Breast epithelium (tissue), 4 donors: ENCODE data around the gene MED10. TPM values are rescaled to one million over a fixed set of nuclear protein-coding genes. Genes with fewer than 3 reads are reported as not detected.

ENCODE experiments used
- DNase-seq, 2 donors: peaks; one replicate each; pipeline ENCODE4 v3.0.0-alpha.2; 2019; ENCODE audit warnings: low spot score in 2 of 2
- H3K27ac ChIP-seq, 2 donors: fragments of 200-600 bp; sonication (generic) in 1 of 2; one replicate each; pipeline ENCODE4 v1.5.1; 2016 to 2019; ENCODE audit warnings: mild to moderate bottlenecking in 1 of 2
- H3K27me3 ChIP-seq, 2 donors: fragments of 200-600 bp; sonication (generic) in 1 of 2; one replicate each; pipeline versions ENCODE4 v1.5.1 to v1.6.0; 2017 to 2019; ENCODE audit warnings: control low read depth in 1 of 2, mild to moderate bottlenecking in 1 of 2
- H3K36me3 ChIP-seq: fragments of 200-600 bp; one replicate; pipeline ENCODE4 v1.5.1; 2019
- H3K4me1 ChIP-seq, 2 donors: fragments of 200-600 bp; sonication (generic); one replicate each; pipeline ENCODE4 v1.5.1; 2016 to 2019; ENCODE audit warnings: control low read depth in 1 of 2
- H3K4me3 ChIP-seq, 3 donors: fragments of 200-600 bp; sonication (generic); 1 replicate in 2 of 3; 2 replicates in 1 of 3; pipeline ENCODE4 v1.5.1; 2016 to 2019; ENCODE audit warnings: mild to moderate bottlenecking in 3 of 3, moderate library complexity in 2 of 3
- H3K9me3 ChIP-seq, 2 donors: fragments of 200-600 bp; sonication (generic) in 1 of 2; one replicate each; pipeline ENCODE4 v1.5.1; 2016 to 2019; ENCODE audit warnings: control low read depth in 1 of 2
- CTCF ChIP-seq, 3 donors: fragments of 450-650 bp; IDR thresholded peaks; one replicate each; pipeline ENCODE4 v1.5.1; 2016 to 2017; ENCODE audit warnings: antibody characterized with exemption in 3 of 3, mild to moderate bottlenecking in 3 of 3, moderate library complexity in 3 of 3
- POLR2A ChIP-seq: fragments of 450-650 bp; IDR thresholded peaks from one replicate; pipeline ENCODE4 v1.6.1; 2016; ENCODE audit warnings: antibody characterized with exemption, mild to moderate bottlenecking, moderate library complexity
- POLR2AphosphoS5 ChIP-seq, 3 donors: sonication (generic); formaldehyde crosslinking; IDR thresholded peaks; one replicate each; pipeline ENCODE4 v1.6.1; 2017; ENCODE audit warnings: antibody characterized with exemption in 3 of 3
- intact Hi-C: fragments of 100-400 bp; cut with DNase I; formaldehyde crosslinking; loops from one replicate; pipeline ENCODE4 v1.15.1; 2023; ENCODE audit warnings: low total_unique reads
- total RNA-seq, 3 donors: library from RNA; depleted of rRNA; stranded (reverse); fragments of >200 nt; gene quantifications; one replicate each; pipeline ENCODE4 v1.1.0, GENCODE V29; 2016

Gene MED10
- total RNA-seq, 3 donors from 2014 or later, result 25.6 to 29.9 (median 25.9) TPM

- H3K4me1 ChIP-seq, result peaks cover 0 to 4% of the 10 kb centered on the region in 2 donors
- no peaks in the 10 kb centered on the region for H3K9me3 ChIP-seq
- H3K4me3 ChIP-seq, result peak overlapping the region; percentile 98 to 99 (median 99)
- intact Hi-C loops, result no loop called here
- TF ChIP-seq CTCF (IDR thresholded peaks at IDR 0.05), result no peak
- no peak for TF ChIP-seq POLR2A
- TF ChIP-seq POLR2AphosphoS5 (IDR thresholded peaks at IDR 0.05), result no peak
- peak overlapping the region in 1 of 2 donors; percentile 92 for H3K27ac ChIP-seq
- no peaks in the 10 kb centered on the region for H3K27me3 ChIP-seq
- H3K36me3 ChIP-seq, result peaks cover 3% of the 10 kb centered on the region
- no peak for DNase-seq
Observed at GRCh38 chr5:6376974-6377520, 1.3 kb downstream of the MED10 start.

DNA sequence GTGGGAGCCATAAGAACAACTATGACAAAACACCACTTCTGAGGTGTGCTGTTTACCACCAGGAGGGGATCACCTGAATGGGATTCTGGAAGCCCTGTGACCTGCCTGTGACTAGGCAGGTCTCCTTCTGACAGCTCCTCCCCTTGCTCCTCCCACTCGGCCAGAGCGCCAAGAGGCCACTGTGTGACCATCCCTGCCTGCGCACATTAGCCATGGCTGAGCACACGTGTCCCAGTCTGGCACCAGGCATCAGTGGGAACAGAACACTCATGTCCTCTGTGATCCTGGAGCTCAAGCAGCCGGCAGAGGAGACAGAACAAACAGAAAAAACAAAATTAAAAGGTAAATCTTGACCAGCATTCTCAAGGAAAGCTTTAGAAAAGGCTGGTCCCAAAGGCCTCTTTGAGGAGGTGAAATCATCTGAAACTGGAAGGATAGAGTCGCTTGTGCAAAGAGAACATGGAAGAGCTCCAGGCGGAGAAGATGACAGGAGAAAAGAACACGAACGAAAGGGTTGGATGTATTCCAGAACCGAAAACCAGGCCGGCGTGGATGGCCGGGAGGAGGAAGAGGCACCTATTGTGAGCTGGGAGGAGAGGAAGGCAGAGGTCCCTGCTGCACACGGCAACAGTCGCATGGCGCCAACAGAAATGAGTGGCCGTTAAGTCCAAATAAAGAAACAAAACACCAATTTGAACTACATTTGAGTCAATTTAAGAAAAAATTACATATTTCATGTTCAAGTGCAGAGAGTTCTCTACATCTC lies 5.1 kb downstream of the MED10 start:
- intact Hi-C loops, result no loop called here
- Histone ChIP-seq H3K27ac (peak overlapping the region in 1 of 2 donors; percentile 22), H3K27me3 (no peaks in the 10 kb centered on the region), H3K9me3 (no peaks in the 10 kb centered on the region), H3K36me3 (peaks cover 15% of the 10 kb centered on the region), H3K4me3 (no peak overlapping the region), H3K4me1 (peaks cover 0 to 4% of the 10 kb centered on the region in 2 donors)
- TF ChIP-seq CTCF (IDR thresholded peaks at IDR 0.05) (no peak), POLR2AphosphoS5 (IDR thresholded peaks at IDR 0.05) (no peak), POLR2A (no peak)
- no peak for DNase-seq

GRCh38 chr5:6372251-6373080 lies 5.9 kb downstream of the MED10 start:
- no peaks in the 10 kb centered on the region for H3K9me3 ChIP-seq
- peaks cover 15% of the 10 kb centered on the region for H3K36me3 ChIP-seq
- DNase-seq, result no peak
- TF ChIP-seq CTCF (IDR thresholded peaks at IDR 0.05), result no peak
- TF ChIP-seq POLR2AphosphoS5 (IDR thresholded peaks at IDR 0.05), result no peak
- no peak for TF ChIP-seq POLR2A
- peaks cover 0 to 4% of the 10 kb centered on the region in 2 donors for H3K4me1 ChIP-seq
- no peaks in the 10 kb centered on the region for H3K27me3 ChIP-seq
- no peak overlapping the region for H3K4me3 ChIP-seq
- intact Hi-C loops, result no loop called here
- peak overlapping the region in 1 of 2 donors; percentile 22 for H3K27ac ChIP-seq

DNA sequence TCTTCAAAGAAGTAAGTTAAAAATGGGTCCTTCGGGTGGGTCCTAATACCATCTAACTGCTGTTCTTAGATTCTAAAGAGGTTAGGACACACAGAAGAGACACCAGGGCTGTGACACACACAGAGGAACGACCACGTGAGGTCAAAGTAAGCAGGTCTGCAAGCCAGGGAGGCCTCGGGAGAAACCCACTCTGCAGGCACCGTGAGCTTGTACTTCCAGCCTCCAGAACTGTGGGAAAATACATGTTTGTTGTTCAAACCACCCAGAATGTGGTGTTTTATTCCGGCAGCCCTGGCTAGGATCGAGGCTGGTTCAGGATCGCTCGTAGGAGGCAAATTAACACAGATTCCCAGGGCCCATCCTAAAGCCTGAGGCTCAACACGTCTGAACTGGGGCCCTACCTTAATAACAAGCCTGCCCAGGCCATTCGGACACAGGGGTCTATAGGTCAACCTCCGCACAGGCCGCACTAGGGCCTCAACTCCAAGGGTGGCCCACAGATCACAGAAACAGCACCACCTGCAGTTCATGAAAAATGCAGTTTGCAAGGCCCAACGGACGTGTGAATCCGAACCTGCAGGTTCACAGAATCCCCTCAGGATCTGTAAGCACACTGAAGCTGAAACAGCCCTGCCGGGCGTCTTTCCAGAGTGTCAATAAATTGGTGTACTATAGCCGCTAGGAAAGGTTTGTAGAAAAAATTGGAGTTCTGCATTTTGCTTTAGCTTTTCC lies 7.1 kb downstream of the MED10 start:
- H3K36me3 ChIP-seq, result peaks cover 15% of the 10 kb centered on the region
- TF ChIP-seq POLR2A, result no peak
- TF ChIP-seq CTCF (IDR thresholded peaks at IDR 0.05), result no peak
- TF ChIP-seq POLR2AphosphoS5 (IDR thresholded peaks at IDR 0.05), result no peak
- H3K27me3 ChIP-seq, result no peaks in the 10 kb centered on the region
- intact Hi-C loops, result no loop called here
- no peak overlapping the region for H3K27ac ChIP-seq
- DNase-seq, result no peak
- no peaks in the 10 kb centered on the region for H3K9me3 ChIP-seq
- no peak overlapping the region for H3K4me3 ChIP-seq
- H3K4me1 ChIP-seq, result no peaks in the 10 kb centered on the region
